SK-N-SH (cell line): ENCODE results near the gene ITGA8. TPM values are rescaled to one million over a fixed set of nuclear protein-coding genes. Genes with fewer than 3 reads are reported as not detected.
"Not testable (repeated sequence)": the region's sequence is repeated elsewhere in the genome, so short reads cannot be mapped to it uniquely, and the experiment has no call there.

Source experiments
- CTCF ChIA-PET: fragments of 300-600, 350-600 bp; formaldehyde crosslinking; extraction: SDS; loops from one replicate; lab custom pipeline; 2021; lab: Yijun Ruan, JAX
- POLR2A ChIA-PET: fragments of 350-600 bp; sonication (Branson Sonifier 250); formaldehyde crosslinking; extraction: SDS; loops from one replicate; lab custom pipeline; 2020; ENCODE audit warnings: antibody characterized with exemption, inconsistent platforms; lab: Yijun Ruan, JAX
- DNase-seq: peaks from one replicate; pipeline ENCODE4 v3.0.0; 2012
- H2AFZ ChIP-seq: fragments of 200-600 bp; sonication (generic); 2 replicates; pipeline ENCODE4 v1.8.1; 2016; ENCODE audit warnings: antibody characterized with exemption, mild to moderate bottlenecking, low read depth
- H3F3A ChIP-seq: fragments of 200-600 bp; sonication (generic); replicated peaks from 2 replicates; pipeline ENCODE3; 2016; ENCODE audit warnings: antibody characterized with exemption, mild to moderate bottlenecking; ENCODE audit not compliant: insufficient read depth
- H3K27ac ChIP-seq, 2 experiments: fragments of 200-500 bp in 1 of 2; fragments of 200-600 bp in 1 of 2; sonication (Bioruptor generic) in 1 of 2; sonication (generic), shearing (Covaris generic) in 1 of 2; 2 replicates each; pipeline versions ENCODE4 v1.5.1 to v1.6.1; 2014 to 2016; ENCODE audit warnings: low read depth in 2 of 2, inconsistent platforms in 1 of 2, low read length in 1 of 2, mild to moderate bottlenecking in 1 of 2, mixed read lengths in 1 of 2
- H3K27me3 ChIP-seq: fragments of 200-600 bp; sonication (generic), shearing (Covaris generic); 2 replicates; pipeline ENCODE4 v1.6.1; 2016; ENCODE audit warnings: mixed run types; ENCODE audit not compliant: insufficient read depth
- H3K36me3 ChIP-seq, 2 experiments: fragments of 200-500 bp in 1 of 2; fragments of 200-600 bp in 1 of 2; sonication (Bioruptor generic) in 1 of 2; sonication (generic) in 1 of 2; replicated peaks in 1 of 2; 2 replicates each; pipeline versions ENCODE3 to v1.5.1; 2014 to 2016; ENCODE audit warnings: low read length in 1 of 2, mild to moderate bottlenecking in 1 of 2; ENCODE audit not compliant: insufficient read depth in 2 of 2, control insufficient read depth in 1 of 2
- H3K4me1 ChIP-seq, 2 experiments: fragments of 200-500 bp in 1 of 2; fragments of 200-600 bp in 1 of 2; sonication (Bioruptor generic) in 1 of 2; sonication (generic), shearing (Covaris generic) in 1 of 2; 2 replicates each; pipeline versions ENCODE4 v1.5.1 to v1.6.1; 2014 to 2016; ENCODE audit warnings: low read depth in 1 of 2, low read length in 1 of 2, mixed run types in 1 of 2; ENCODE audit not compliant: insufficient read depth in 2 of 2, control insufficient read depth in 1 of 2
- H3K4me2 ChIP-seq: fragments of 200-600 bp; sonication (generic), shearing (Covaris generic); 2 replicates; pipeline ENCODE4 v1.6.1; 2017; ENCODE audit warnings: mixed run types
- H3K4me3 ChIP-seq, 2 experiments: fragments of 200-500 bp in 1 of 2; fragments of 200-600 bp in 1 of 2; sonication (Bioruptor generic) in 1 of 2; sonication (generic), shearing (Covaris generic) in 1 of 2; 2 replicates each; pipeline versions ENCODE4 v1.5.1 to v1.8.1; 2014 to 2016; ENCODE audit warnings: low read depth in 2 of 2, inconsistent platforms in 1 of 2, low read length in 1 of 2, mild to moderate bottlenecking in 1 of 2, mixed read lengths in 1 of 2, moderate library complexity in 1 of 2
- H3K79me2 ChIP-seq: fragments of 200-600 bp; sonication (generic); 2 replicates; pipeline ENCODE4 v1.8.1; 2017; ENCODE audit warnings: mild to moderate bottlenecking; ENCODE audit not compliant: insufficient read depth
- H3K9ac ChIP-seq: fragments of 200-600 bp; sonication (generic); 2 replicates; pipeline ENCODE4 v1.6.1; 2017; ENCODE audit warnings: mixed run types
- H3K9me2 ChIP-seq: fragments of 200-600 bp; sonication (generic); 2 replicates; pipeline ENCODE4 v1.6.1; 2017; ENCODE audit warnings: mixed run types
- H3K9me3 ChIP-seq: fragments of 200-600 bp; sonication (generic); 2 replicates; pipeline ENCODE4 v1.6.1; 2017; ENCODE audit warnings: mixed run types, mild to moderate bottlenecking, moderate library complexity
- H4K20me1 ChIP-seq: fragments of 200-600 bp; sonication (generic); 2 replicates; pipeline ENCODE4 v1.6.1; 2017; ENCODE audit warnings: mild to moderate bottlenecking, mixed run types; ENCODE audit not compliant: insufficient read depth
- GABPA ChIP-seq: IDR thresholded peaks from 2 replicates; pipeline ENCODE4 v1.4.0; 2012; ENCODE audit warnings: low read depth, mild to moderate bottlenecking
- GATA2 ChIP-seq: sonication (generic); formaldehyde crosslinking; IDR thresholded peaks from 2 replicates; pipeline ENCODE4 v1.5.0; 2020; ENCODE audit warnings: mild to moderate bottlenecking, missing genetic modification reagents
- IRF3 ChIP-seq: fragments of 150-350 bp; IDR thresholded peaks from 2 replicates; pipeline ENCODE4 v1.6.1; 2016; ENCODE audit warnings: mild to moderate bottlenecking, low read depth, low read length
- MAX ChIP-seq: IDR thresholded peaks from 2 replicates; pipeline ENCODE4 v1.4.0; 2012; ENCODE audit warnings: low read depth
- PBX3 ChIP-seq: IDR thresholded peaks from 2 replicates; pipeline ENCODE4; 2012
- REST ChIP-seq: IDR thresholded peaks from 2 replicates; pipeline ENCODE4 v1.6.1; 2012; ENCODE audit warnings: mild to moderate bottlenecking, low read depth, low read length, moderate library complexity
- TEAD4 ChIP-seq: IDR thresholded peaks from 2 replicates; pipeline ENCODE4 v1.4.0; 2012; ENCODE audit warnings: mild to moderate bottlenecking, borderline replicate concordance; ENCODE audit not compliant: insufficient read depth
- USF1 ChIP-seq: IDR thresholded peaks from 2 replicates; pipeline ENCODE4 v1.4.0; 2012; ENCODE audit warnings: low read depth, borderline replicate concordance
- USF2 ChIP-seq: fragments of 150-350 bp; IDR thresholded peaks from 2 replicates; pipeline ENCODE4 v1.6.1; 2017; ENCODE audit warnings: antibody characterized with exemption, low read length, low read depth, borderline replicate concordance
- WGBS: methylation state at CpG from one replicate; pipeline ENCODE4 v1.1.6; 2017; ENCODE audit warnings: low lambda C conversion rate; 5-methylcytosine and 5-hydroxymethylcytosine counted together
- polyA plus RNA-seq, 3 experiments: library from polyadenylated mRNA; depleted of rRNA; stranded (reverse); fragments of >200 nt; gene quantifications; 2 replicates each; pipeline ENCODE4 v1.2.3, GENCODE V29; 2012

ITGA8 gene
- polyA plus RNA-seq, 1 of the 3 experiments (the other 2 are of a cell fraction), result not detected

GRCh38 chr10:15540727-15541126, 179.0 kb downstream of the ITGA8 start (continued):
- TF ChIP-seq REST, result no peak
- no peak for TF ChIP-seq PBX3
- TF ChIP-seq MAX, result no peak
- no peak for TF ChIP-seq USF2

GRCh38 chr10:15539262-15539661, 180.5 kb downstream of the ITGA8 start:
- H3K4me2 ChIP-seq, result no peak overlapping the region
- H3K4me3 ChIP-seq, result no peak overlapping the region
- DNase-seq, result no peak
- H3K36me3 ChIP-seq, result no peaks in the 10 kb centered on the region
- H3K27me3 ChIP-seq, result no peaks in the 10 kb centered on the region
- no peak for TF ChIP-seq GATA2 (CRISPR knock-in tag)
- TF ChIP-seq TEAD4, result no peak
- no peak for TF ChIP-seq USF1
- TF ChIP-seq GABPA, result no peak
- TF ChIP-seq IRF3, result no peak
- H3K9me3 ChIP-seq, result no peaks in the 10 kb centered on the region
- no peak overlapping the region for H2AFZ ChIP-seq
- no peak overlapping the region for H3K27ac ChIP-seq
- POLR2A ChIA-PET, result no interaction called here
- no peaks in the 10 kb centered on the region for H3K9me2 ChIP-seq
- H4K20me1 ChIP-seq, result no peaks in the 10 kb centered on the region
- whole genome bisulfite sequencing, result 33% methylated on average over 1 of the region's 1 CpG
- CTCF ChIA-PET, result no interaction called here
- H3K79me2 ChIP-seq, result no peaks in the 10 kb centered on the region
- no peaks in the 10 kb centered on the region for H3F3A ChIP-seq
- no peak overlapping the region for H3K9ac ChIP-seq
- H3K4me1 ChIP-seq, result no peaks in the 10 kb centered on the region

- WGBS, result 51% methylated on average over 3 of the region's 31 CpGs
- H3K9ac ChIP-seq, H3K27ac ChIP-seq, H3K27me3 ChIP-seq, CTCF ChIA-PET, H3K4me3 ChIP-seq, H4K20me1 ChIP-seq, H3K9me2 ChIP-seq, H2AFZ ChIP-seq, H3K79me2 ChIP-seq, H3K4me2 ChIP-seq, H3K36me3 ChIP-seq, DNase-seq, POLR2A ChIA-PET, H3K9me3 ChIP-seq, H3F3A ChIP-seq, H3K4me1 ChIP-seq: not testable (repeated sequence)
Observed at GRCh38 chr10:15534928-15535538, 184.7 kb downstream of the ITGA8 start.
